Stimulated activated CD4-positive, alpha-beta T cell treated with anti-CD3 and anti-CD28 coated beads, Interleukin-4, amount 100 ng/mL, for 4 hours (primary cell): ENCODE data around the gene SULF2.

Experiments used
- DNase-seq, 2 experiments: peaks; one replicate each; pipeline ENCODE4 v3.0.0-alpha.2; 2020

The SULF2 gene

GRCh38 chr20:47760686-47761481 lies 24.4 kb downstream of the SULF2 start:
- no peak for DNase-seq

- DNase-seq: no peak
Measured at GRCh38 chr20:47758517-47759450, 26.5 kb downstream of the SULF2 start.

GRCh38 chr20:47757145-47758035 lies 27.9 kb downstream of the SULF2 start:
- DNase-seq: no peak

- no peak for DNase-seq
Measured at GRCh38 chr20:47754946-47755652, 30.2 kb downstream of the SULF2 start.

DNA sequence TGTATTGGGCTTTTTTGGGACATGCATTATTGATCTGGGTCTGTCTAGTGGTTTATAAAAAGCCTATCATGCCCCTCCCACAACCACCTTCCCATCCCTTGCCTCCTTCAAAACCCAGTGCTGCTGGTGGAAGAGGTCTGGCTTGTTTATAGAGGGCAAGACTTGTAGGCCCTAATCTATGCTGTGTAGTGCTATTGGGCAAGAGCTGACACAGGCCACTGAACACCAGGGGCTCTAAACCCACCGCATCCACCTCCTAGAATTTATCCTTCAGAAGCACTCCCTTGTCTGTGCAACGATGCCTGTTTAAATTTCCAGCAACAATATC lies 30.9 kb downstream of the SULF2 start:
- DNase-seq: no peak

DNA sequence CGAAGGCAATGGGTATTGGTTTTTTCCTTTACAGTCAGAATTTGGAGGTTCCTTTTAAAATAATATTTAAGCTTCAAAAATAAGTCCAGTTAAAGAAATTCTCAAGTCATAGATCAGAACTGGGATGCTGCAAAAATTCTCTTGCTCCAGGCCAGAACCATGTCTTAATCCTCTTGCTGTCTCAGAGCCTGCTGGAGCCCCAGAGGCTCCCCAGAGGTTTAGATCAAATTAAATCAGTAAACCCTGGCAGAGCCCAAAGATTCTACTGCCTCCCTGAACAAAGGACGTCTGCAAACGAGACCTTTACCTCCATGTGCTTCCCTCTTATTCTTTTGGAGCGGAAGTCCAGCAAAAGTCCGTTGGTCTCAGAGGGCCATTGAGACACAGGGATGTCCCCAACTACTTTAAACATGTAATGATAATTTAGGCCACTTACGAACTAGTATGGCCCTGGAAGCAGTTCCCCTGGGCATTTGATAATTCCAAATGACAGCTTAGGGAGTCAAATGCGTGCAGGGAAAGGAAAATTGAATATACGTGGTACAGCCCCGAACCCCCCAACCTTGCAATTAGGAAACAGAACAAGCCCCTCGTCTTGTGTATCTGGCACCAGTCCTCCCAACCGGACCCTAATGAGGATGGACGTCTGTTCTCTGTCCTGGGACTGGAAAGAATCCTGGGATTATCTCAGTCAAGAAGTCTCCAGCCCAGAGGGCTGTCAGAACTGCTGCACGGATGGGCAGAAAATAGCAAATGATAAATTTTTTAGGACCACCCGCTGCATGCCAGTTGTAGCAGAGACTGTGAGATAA lies 31.5 kb downstream of the SULF2 start:
- DNase-seq: no peak

GRCh38 chr20:47751449-47751848 lies 33.8 kb downstream of the SULF2 start:
- DNase-seq: no peak

GRCh38 chr20:47749339-47749738 lies 35.9 kb downstream of the SULF2 start:
- DNase-seq: no peak

DNA sequence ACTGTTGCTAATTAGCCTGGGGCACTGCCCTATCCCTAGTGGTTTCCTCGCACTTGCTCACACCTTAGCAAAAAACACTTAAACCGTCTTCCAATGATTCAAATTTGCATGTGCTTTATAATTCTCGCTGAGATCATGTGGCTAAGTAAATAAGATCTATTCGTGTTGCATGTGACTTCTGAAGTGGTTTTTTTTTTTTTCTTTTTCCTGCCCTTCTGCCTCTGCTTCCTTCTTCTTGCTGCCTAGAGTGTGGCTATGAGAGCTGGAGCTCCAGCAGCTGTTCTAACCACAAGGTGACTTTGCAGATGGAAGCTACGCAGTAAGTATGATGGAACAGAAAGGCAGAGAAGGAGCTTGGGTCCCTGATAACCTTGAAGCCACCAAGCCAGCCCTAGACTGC lies 36.5 kb downstream of the SULF2 start:
- no peak for DNase-seq

DNA sequence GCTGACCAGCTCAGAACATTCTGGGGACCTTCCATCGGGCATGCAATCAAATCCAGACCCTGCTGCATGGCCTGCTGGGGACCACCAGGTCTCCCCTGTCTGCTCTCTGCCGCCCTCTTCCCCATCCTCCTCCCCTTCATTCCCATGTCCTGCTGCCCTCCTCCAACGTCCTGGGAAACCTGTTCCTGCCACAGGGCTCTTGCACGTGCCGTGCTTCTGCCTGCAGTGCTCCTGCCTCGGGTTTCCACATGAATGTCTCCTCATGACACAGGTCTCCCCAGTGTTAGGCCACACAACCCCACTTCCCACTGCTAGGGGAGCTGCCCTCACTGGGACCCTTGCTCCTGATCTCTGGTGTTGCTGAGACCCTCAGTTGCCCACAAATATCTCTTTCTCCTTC lies 37.2 kb downstream of the SULF2 start:
- no peak for DNase-seq

- DNase-seq: no peak
Measured at GRCh38 chr20:47747669-47748031, 37.6 kb downstream of the SULF2 start.

- DNase-seq: no peak
Measured at GRCh38 chr20:47744803-47745202, 40.5 kb downstream of the SULF2 start.

DNA sequence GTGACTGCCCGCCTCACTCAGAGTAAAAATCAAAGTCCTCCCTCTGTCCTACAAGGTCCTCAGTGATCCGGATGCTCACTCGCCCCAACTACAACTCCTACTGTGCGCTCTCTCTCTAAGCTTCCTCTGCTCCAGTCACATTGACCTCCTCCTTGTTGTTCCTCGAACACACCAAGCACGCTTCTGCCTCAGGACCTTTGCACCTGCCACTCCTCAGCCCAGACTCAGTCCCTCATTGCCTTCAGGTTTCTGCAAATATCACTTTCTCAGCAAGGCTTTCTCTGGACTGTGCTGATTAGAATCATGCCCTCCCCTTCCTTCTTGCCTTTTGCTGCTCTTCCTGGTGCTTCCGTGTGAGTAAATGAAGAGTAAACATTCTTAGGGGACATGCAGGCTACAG lies 41.6 kb downstream of the SULF2 start:
- no peak for DNase-seq

- DNase-seq: no peak
Measured at GRCh38 chr20:47741669-47742608, 43.3 kb downstream of the SULF2 start.

GRCh38 chr20:47740862-47741184 lies 44.5 kb downstream of the SULF2 start:
- no peak for DNase-seq

DNA sequence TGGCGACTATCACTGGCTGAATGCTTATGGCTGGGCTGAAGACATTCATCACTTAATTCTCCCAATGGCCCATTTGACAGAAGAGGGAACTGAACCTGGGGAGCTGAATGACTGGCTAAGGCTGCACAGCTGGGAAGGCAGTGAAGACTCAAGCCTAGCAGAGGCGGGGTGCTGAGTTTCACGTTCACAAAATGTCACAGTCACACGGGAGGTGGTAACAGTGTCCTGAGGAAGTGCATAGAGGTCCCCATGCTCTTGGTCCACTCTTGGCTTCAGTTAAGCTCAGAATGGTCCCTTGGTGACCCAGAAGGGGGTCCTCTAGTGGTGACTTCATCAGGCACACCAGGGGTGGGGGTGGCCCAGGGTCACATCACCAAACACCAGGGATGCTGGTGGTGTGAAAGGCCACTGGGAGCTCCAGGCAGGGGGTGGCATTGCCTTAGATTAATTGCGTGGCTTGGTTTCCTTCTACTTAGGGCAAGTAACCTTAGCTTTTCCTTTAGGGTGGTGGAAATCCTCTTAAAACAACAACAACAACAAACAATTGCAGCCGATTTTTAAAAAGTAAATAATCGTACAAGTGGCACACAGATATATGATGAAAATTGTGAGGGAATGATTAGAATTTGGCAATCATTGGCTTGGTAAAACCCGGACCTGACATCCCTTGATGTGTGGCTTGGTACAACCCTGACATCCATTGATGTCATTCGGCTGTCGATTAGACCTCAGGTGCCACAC lies 45.0 kb downstream of the SULF2 start:
- DNase-seq: no peak

GRCh38 chr20:47737923-47738322 lies 47.4 kb downstream of the SULF2 start:
- DNase-seq: no peak

GRCh38 chr20:47736570-47737152 lies 48.6 kb downstream of the SULF2 start:
- DNase-seq: no peak
